Measurements from ENCODE around the gene HRH3.

GRCh38 chr20:62219101-62219991 lies 732 bp downstream of the HRH3 start:
- TF ChIP-seq CTCF (IDR thresholded peaks at IDR 0.05; ENCODE audit: insufficient read depth, low read length, poor library complexity, severe bottlenecking), result no peak
- TF ChIP-seq EZH2phosphoT487 (conservative IDR thresholded peaks at IDR 0.05; ENCODE audit: low read length), result no peak

All from SU-DHL-6 (cell line).